ENCODE measurements around the gene GOLGA8A. TPM values are rescaled to one million over a fixed set of nuclear protein-coding genes. Genes with fewer than 3 reads are reported as not detected.

GOLGA8A gene, protein sequence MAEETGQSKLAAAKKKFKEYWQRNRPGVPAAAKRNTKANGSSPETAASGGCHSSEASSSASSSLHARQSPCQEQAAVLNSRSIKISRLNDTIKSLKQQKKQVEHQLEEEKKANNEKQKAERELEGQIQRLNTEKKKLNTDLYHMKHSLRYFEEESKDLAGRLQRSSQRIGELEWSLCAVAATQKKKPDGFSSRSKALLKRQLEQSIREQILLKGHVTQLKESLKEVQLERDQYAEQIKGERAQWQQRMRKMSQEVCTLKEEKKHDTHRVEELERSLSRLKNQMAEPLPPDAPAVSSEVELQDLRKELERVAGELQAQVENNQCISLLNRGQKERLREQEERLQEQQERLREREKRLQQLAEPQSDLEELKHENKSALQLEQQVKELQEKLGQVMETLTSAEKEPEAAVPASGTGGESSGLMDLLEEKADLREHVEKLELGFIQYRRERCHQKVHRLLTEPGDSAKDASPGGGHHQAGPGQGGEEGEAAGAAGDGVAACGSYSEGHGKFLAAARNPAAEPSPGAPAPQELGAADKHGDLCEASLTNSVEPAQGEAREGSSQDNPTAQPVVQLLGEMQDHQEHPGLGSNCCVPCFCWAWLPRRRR
- total RNA-seq, result 1 to 10 TPM in 3 of 4 donors, under 1 TPM in 1; 0.85 to 7.0 (median 3.1) TPM

DNA sequence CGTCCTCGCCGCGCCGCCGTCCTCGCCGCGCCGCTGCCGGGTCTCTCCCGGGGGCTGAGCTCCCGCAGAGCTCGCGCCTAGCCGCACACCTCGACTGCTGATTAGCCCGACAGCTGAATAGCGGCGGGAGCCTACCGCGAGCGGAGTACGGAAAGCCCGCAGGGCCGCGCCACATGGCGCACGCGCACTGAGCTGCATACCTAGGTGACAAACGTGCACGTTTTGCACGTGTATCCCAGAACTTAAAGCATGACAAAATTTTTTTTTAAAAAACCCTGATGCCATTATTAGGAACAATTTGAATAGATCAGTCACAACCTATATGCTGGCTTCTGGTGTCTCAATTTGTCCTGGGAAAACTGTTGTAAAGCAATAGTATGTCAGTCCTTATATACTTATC lies at the start of gene GOLGA8A:
GOLGA8A (minus strand) TSS at position 122 of the 400 bp plus-strand sequence. CDS start 48,117 bp downstream, outside the sequence.
- intact Hi-C loops (cut with DNase I; ENCODE audit: low total_unique reads), result loop anchor here (10.0 kb wide), 1 partner anchor 147 kb away; the partner anchor contains the start of gene GOLGA8B

DNA sequence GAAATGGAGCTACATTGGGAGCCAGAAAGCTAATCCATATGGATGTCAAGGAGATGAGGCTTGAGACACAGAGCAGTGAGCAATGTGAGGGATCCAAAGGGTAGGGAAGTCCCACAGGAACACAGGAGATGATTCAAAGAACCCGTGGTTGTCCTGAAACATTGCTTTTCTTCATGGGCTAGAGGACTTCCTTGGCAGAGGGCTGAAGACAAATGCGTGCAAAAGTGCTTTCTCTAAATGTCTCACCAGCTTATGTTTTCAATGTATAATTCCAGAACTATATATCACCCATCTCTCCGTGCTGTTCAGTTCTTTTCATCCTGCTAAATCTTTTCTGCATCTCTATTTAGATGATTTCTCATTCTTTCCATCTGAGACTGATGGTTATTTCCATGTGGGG lies 46.0 kb upstream of the GOLGA8A start:
- no peaks in the 10 kb centered on the region for H3K36me3 ChIP-seq
- ATAC-seq (no peak), DNase-seq (no peak)
- no peak for TF ChIP-seq POLR2A (IDR thresholded peaks at IDR 0.05)
- TF ChIP-seq, protein P1, sequence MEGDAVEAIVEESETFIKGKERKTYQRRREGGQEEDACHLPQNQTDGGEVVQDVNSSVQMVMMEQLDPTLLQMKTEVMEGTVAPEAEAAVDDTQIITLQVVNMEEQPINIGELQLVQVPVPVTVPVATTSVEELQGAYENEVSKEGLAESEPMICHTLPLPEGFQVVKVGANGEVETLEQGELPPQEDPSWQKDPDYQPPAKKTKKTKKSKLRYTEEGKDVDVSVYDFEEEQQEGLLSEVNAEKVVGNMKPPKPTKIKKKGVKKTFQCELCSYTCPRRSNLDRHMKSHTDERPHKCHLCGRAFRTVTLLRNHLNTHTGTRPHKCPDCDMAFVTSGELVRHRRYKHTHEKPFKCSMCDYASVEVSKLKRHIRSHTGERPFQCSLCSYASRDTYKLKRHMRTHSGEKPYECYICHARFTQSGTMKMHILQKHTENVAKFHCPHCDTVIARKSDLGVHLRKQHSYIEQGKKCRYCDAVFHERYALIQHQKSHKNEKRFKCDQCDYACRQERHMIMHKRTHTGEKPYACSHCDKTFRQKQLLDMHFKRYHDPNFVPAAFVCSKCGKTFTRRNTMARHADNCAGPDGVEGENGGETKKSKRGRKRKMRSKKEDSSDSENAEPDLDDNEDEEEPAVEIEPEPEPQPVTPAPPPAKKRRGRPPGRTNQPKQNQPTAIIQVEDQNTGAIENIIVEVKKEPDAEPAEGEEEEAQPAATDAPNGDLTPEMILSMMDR (IDR thresholded peaks at IDR 0.05 in 4 of 5, conservative IDR thresholded peaks at IDR 0.05 in 1 of 5), result no peak
- no peak overlapping the region for H3K27ac ChIP-seq
- no peaks in the 10 kb centered on the region for H3K4me1 ChIP-seq
- H3K9me3 ChIP-seq, result no peaks in the 10 kb centered on the region
- H3K27me3 ChIP-seq, result no peaks in the 10 kb centered on the region
- H3K4me3 ChIP-seq, result no peak overlapping the region
- in situ Hi-C loops (cut with MboI; ENCODE audit: low sequenced_read_pairs in 4 of 4) (no loop called here), intact Hi-C loops (cut with DNase I; ENCODE audit: low total_unique reads) (no loop called here)

More for the DNA sequence above, at the start of gene GOLGA8A:
- peak; percentile 33 to 65 for DNase-seq
- TF ChIP-seq, protein P1 (IDR thresholded peaks at IDR 0.05 in 4 of 5, conservative IDR thresholded peaks at IDR 0.05 in 1 of 5), result no peak
- TF ChIP-seq POLR2A (IDR thresholded peaks at IDR 0.05), result no peak
- ATAC-seq, result peak; percentile 56 to 80
- H3K4me1 ChIP-seq, result no peaks in the 10 kb centered on the region
- in situ Hi-C loops (cut with MboI; ENCODE audit: low sequenced_read_pairs in 4 of 4), result no loop called here
- H3K4me3 ChIP-seq, result peak within 1 kb of the TSS; percentile 53 to 78 (median 58)
- H3K27ac ChIP-seq, result peak within 1 kb of the TSS in 2 of 4 donors; percentile 34
- no peaks in the 10 kb centered on the region for H3K27me3 ChIP-seq
- H3K36me3 ChIP-seq, result no peaks in the 10 kb centered on the region
- no peaks in the 10 kb centered on the region for H3K9me3 ChIP-seq

DNA sequence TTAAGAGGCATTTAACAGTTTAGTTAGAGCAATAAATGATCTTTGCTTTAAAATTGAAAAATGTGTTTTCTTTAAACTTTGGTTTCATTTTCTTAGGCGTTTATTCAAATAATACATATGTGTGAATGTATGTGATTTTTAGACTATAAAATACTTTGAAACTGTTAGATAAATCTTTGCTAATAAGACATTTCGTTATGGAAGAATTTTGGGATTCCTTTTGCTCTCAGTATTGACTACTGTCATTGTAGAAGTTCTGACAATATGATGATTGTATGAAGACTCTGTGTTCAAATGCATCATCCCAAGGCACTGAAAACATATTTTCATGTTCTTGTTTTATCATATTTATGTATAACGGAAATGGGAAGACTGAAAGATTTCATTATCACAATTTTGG lies 43.8 kb upstream of the GOLGA8A start:
- no peaks in the 10 kb centered on the region for H3K9me3 ChIP-seq
- no peaks in the 10 kb centered on the region for H3K4me1 ChIP-seq
- no peak overlapping the region for H3K4me3 ChIP-seq
- no peak overlapping the region for H3K27ac ChIP-seq
- DNase-seq (no peak), ATAC-seq (no peak)
- no peaks in the 10 kb centered on the region for H3K27me3 ChIP-seq
- TF ChIP-seq POLR2A (IDR thresholded peaks at IDR 0.05), result no peak
- TF ChIP-seq, protein P1 (IDR thresholded peaks at IDR 0.05 in 4 of 5, conservative IDR thresholded peaks at IDR 0.05 in 1 of 5), result no peak
- no peaks in the 10 kb centered on the region for H3K36me3 ChIP-seq
- intact Hi-C loops (cut with DNase I; ENCODE audit: low total_unique reads) (no loop called here), in situ Hi-C loops (cut with MboI; ENCODE audit: low sequenced_read_pairs in 4 of 4) (no loop called here)

DNA sequence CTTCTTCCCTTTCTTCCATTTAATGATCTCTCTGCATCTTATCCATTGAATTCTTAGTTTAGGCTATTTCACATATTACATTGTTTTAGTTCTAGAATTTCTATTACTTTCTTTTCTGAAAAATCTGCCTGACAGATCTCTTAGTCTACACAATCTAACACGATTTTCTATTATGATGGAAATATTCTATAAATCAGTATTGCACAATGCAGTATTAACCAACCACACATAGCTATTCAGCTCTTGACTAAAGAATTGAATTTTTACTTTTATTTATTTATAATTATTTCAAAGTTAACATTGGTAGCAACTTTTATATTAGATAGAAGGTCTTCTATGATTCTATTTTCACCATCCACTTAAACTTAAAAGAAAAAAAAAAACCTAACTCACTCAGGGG lies 36.2 kb upstream of the GOLGA8A start:
- Histone ChIP-seq H3K9me3 (no peaks in the 10 kb centered on the region), H3K4me3 (no peak overlapping the region), H3K27me3 (no peaks in the 10 kb centered on the region), H3K36me3 (no peaks in the 10 kb centered on the region), H3K4me1 (no peaks in the 10 kb centered on the region), H3K27ac (no peak overlapping the region)
- ATAC-seq (no peak), DNase-seq (no peak)
- intact Hi-C loops (cut with DNase I; ENCODE audit: low total_unique reads), result no loop called here
- in situ Hi-C loops (cut with MboI; ENCODE audit: low sequenced_read_pairs in 4 of 4), result no loop called here
- TF ChIP-seq, protein P1 (IDR thresholded peaks at IDR 0.05 in 4 of 5, conservative IDR thresholded peaks at IDR 0.05 in 1 of 5), result no peak
- TF ChIP-seq POLR2A (IDR thresholded peaks at IDR 0.05), result no peak
